GM13977 (cell line): ENCODE data around the gene TMEM53.

ENCODE experiments used
- DNase-seq: peaks from one replicate; pipeline ENCODE4 v3.0.0; 2012; ENCODE audit warnings: low spot score
- CTCF ChIP-seq: IDR thresholded peaks from 2 replicates; pipeline ENCODE4 v1.5.1; 2012; ENCODE audit warnings: mild to moderate bottlenecking, control low read depth; ENCODE audit not compliant: insufficient read depth; ENCODE audit errors: extremely low read depth, missing control alignments
- in situ Hi-C: fragments of 300-500 bp; cut with MboI; formaldehyde crosslinking; loops from one replicate; pipeline ENCODE4 v1.12.0; 2022; ENCODE audit warnings: low sequenced_read_pairs, low pct_unique_long_range_greater_than_20kb, mixed read lengths, inconsistent platforms; ENCODE audit not compliant: unreplicated experiment

The TMEM53 gene

GRCh38 chr1:44606701-44607281, 67.5 kb downstream of the TMEM53 start:
- in situ Hi-C loops = no loop called here
- no peak for TF ChIP-seq CTCF
- DNase-seq = no peak

GRCh38 chr1:44605914-44606615, 68.2 kb downstream of the TMEM53 start:
- no peak for DNase-seq
- TF ChIP-seq CTCF = no peak
- in situ Hi-C loops = no loop called here

- in situ Hi-C loops = no loop called here
- no peak for TF ChIP-seq CTCF
- DNase-seq = no peak
Measured at GRCh38 chr1:44604157-44604955, 69.9 kb downstream of the TMEM53 start.

- TF ChIP-seq CTCF = no peak
- in situ Hi-C loops = no loop called here
- no peak for DNase-seq
Measured at GRCh38 chr1:44603718-44604117, 70.6 kb downstream of the TMEM53 start.
